Measurements from ENCODE around the gene PKD2L1. TPM values are rescaled to one million over a fixed set of nuclear protein-coding genes. Genes with fewer than 3 reads are reported as not detected.

Gene PKD2L1
- total and polyA plus RNA-seq, 10 of the 15 experiments (the other 5 are each of a cell fraction or from before 2014, with no cell fraction given) = 0.05 to 0.17 (median 0.08) TPM; not detected in 6

- TF ChIP-seq ATF3 (IDR thresholded peaks at IDR 0.05; ENCODE audit: borderline replicate concordance, extremely low read depth, low read depth, low read length) = peak; percentile 86
- no peak for TF ChIP-seq HDGF (IDR thresholded peaks at IDR 0.05)
- TF ChIP-seq ZBTB11 (CRISPR knock-in tag; IDR thresholded peaks at IDR 0.05) = no peak
- no peak for TF ChIP-seq ZBTB4 (CRISPR knock-in tag; IDR thresholded peaks at IDR 0.05)
- TF ChIP-seq CHD4 (IDR thresholded peaks at IDR 0.05) = no peak
- no peak for TF ChIP-seq CHD1 (IDR thresholded peaks at IDR 0.05; ENCODE audit: low read depth, low read length)
Measured at GRCh38 chr10:100267239-100268104, 62.6 kb downstream of the PKD2L1 start, which contains the start of gene CWF19L1 (continued).
